ENCODE results near the gene ATG16L2. TPM values are rescaled to one million over a fixed set of nuclear protein-coding genes. Genes with fewer than 3 reads are reported as not detected.
A peak's percentile ranks its signal among the peaks of the same experiment; 100 is the strongest.

ATG16L2 gene
- total RNA-seq, 1 experiment from 2014 or later = 17.5 TPM

DNA sequence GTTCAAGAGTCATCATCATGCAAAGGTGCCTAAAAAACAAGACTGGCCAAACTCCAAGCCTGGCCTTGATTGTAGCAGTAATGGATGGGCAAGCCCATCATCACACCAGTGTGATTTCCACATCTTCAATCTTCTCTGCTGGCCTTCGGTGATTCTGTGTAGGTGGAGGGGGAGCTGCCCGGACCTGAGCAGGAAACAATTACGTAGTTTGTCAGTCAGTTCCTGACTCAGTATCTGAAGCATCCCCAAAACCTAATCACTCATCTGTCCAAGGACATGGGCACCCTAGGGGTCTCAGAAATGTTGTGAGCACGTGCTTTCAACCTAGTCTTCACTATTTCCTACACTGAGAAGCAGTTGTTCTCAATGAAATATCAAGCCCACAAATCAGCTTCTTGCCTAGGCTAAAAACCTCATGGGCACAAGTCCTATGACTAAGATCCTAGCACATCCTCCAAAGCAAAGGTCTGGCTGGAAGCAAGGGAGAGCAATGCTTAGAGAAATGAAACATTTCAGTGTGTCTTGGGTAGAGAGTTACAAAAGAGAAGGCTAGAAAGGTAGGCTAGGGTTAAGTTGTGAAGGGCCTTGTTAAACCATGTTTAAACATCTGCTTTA, 24.6 kb downstream of the ATG16L2 start:
- Histone ChIP-seq H3K4me3 (no peak overlapping the region), H3K9me2 (ENCODE audit: insufficient read depth) (no peaks in the 10 kb centered on the region), H3K4me1 (replicated peaks; ENCODE audit: insufficient read depth) (peaks cover 8% of the 10 kb centered on the region), H3K27me3 (ENCODE audit: insufficient read depth, low read depth) (no peaks in the 10 kb centered on the region), H3K79me2 (ENCODE audit: low read depth) (no peaks in the 10 kb centered on the region), H3F3A (ENCODE audit: insufficient read depth, low read depth) (peaks cover 9% of the 10 kb centered on the region; the same call in 1 of the 2 replicates), H4K20me1 (ENCODE audit: insufficient read depth) (no peaks in the 10 kb centered on the region), H3K9me3 (ENCODE audit: insufficient read depth, low read depth) (no peaks in the 10 kb centered on the region), H3K27ac (no peak overlapping the region), H2AFZ (no peak overlapping the region), H3K4me2 (no peak overlapping the region), H3K36me3 (ENCODE audit: low read depth) (no peaks in the 10 kb centered on the region)
- no TSS peak for BruUV-seq (replicated peaks)
- no peak for TF ChIP-seq EZH2 (IDR thresholded peaks at IDR 0.05; ENCODE audit: low read depth)
- POLR2A ChIA-PET (ENCODE audit: unreplicated experiment) = no interaction called here
- CTCF ChIA-PET = no interaction called here
- intact Hi-C loops (cut with micrococcal nuclease; ENCODE audit: unreplicated experiment) = no loop called here
- DNase-seq = no peak

DNA sequence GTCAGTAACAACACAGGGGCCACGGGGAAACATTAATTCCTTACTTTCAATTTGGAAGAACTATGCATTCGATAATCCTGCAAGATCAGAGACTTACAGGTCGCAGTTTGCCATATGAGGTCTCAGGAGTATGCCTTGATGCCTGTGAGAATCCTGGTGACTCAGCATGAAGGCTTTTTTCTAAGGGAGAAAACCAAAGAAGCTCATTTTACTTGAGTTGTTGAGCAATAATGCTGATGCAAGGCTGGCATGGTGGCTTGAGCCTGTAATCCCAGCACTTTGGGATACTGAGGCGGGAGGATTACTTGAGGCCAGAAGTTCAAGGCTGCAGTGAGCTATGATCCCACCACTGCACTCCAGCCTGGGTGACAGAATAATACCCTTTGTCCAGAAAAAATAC, 26.6 kb downstream of the ATG16L2 start:
- CTCF ChIA-PET = interaction anchor here (0.5 to 1.8 kb wide), 3 partner anchors 116 to 448 kb away, joined by 3 to 7 read pairs (median 4); no protein-coding TSS in a partner anchor
- H3K9me2 ChIP-seq (ENCODE audit: insufficient read depth) = no peaks in the 10 kb centered on the region
- peak overlapping the region; percentile 49 for H3K27ac ChIP-seq
- H3K27me3 ChIP-seq (ENCODE audit: insufficient read depth, low read depth) = no peaks in the 10 kb centered on the region
- H3F3A ChIP-seq (ENCODE audit: insufficient read depth, low read depth) = peaks cover 9% of the 10 kb centered on the region; the same call in 1 of the 2 replicates
- peak in 1 of 2 experiments; percentile 62 for DNase-seq
- POLR2A ChIA-PET (ENCODE audit: unreplicated experiment) = no interaction called here
- H3K4me2 ChIP-seq = peak overlapping the region; percentile 26; the same call in 1 of the 2 replicates
- TF ChIP-seq, protein P1, sequence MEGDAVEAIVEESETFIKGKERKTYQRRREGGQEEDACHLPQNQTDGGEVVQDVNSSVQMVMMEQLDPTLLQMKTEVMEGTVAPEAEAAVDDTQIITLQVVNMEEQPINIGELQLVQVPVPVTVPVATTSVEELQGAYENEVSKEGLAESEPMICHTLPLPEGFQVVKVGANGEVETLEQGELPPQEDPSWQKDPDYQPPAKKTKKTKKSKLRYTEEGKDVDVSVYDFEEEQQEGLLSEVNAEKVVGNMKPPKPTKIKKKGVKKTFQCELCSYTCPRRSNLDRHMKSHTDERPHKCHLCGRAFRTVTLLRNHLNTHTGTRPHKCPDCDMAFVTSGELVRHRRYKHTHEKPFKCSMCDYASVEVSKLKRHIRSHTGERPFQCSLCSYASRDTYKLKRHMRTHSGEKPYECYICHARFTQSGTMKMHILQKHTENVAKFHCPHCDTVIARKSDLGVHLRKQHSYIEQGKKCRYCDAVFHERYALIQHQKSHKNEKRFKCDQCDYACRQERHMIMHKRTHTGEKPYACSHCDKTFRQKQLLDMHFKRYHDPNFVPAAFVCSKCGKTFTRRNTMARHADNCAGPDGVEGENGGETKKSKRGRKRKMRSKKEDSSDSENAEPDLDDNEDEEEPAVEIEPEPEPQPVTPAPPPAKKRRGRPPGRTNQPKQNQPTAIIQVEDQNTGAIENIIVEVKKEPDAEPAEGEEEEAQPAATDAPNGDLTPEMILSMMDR (conservative IDR thresholded peaks at IDR 0.05) = no peak
- TF ChIP-seq EZH2 (IDR thresholded peaks at IDR 0.05; ENCODE audit: low read depth) = no peak
- no peak overlapping the region for H2AFZ ChIP-seq
- BruUV-seq (replicated peaks) = no TSS peak
- intact Hi-C loops (cut with micrococcal nuclease; ENCODE audit: unreplicated experiment) = no loop called here
- H3K9me3 ChIP-seq (ENCODE audit: insufficient read depth, low read depth) = no peaks in the 10 kb centered on the region
- H3K79me2 ChIP-seq (ENCODE audit: low read depth) = no peaks in the 10 kb centered on the region
- H3K4me1 ChIP-seq (replicated peaks; ENCODE audit: insufficient read depth) = peaks cover 8% of the 10 kb centered on the region
- no peaks in the 10 kb centered on the region for H4K20me1 ChIP-seq (ENCODE audit: insufficient read depth)
- no peaks in the 10 kb centered on the region for H3K36me3 ChIP-seq (ENCODE audit: low read depth)
- no peak overlapping the region for H3K4me3 ChIP-seq

DNA sequence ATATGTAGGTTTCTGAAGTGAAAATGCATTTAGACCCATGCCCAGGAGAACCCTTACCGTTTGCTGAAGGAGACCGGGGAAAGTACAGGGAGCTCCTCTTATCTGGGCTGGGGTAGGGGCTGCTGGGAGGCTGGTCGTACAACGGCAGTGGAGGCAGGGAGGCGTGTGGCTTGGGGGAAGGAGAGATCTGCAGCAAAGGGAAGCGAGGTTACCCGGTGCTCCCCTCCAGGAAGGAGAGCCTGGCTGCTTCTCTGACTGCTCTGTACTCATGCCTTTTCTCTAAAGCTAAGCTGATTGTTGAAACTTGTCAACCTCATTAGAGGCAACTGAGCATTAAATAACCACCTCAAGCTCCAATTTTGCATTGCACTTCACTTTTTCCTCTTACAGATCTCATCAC, 27.2 kb downstream of the ATG16L2 start:
- Histone ChIP-seq H3K36me3 (ENCODE audit: low read depth) (no peaks in the 10 kb centered on the region), H4K20me1 (ENCODE audit: insufficient read depth) (no peaks in the 10 kb centered on the region), H3K4me2 (no peak overlapping the region), H3F3A (ENCODE audit: insufficient read depth, low read depth) (peaks cover 9% of the 10 kb centered on the region; the same call in 1 of the 2 replicates), H3K4me3 (no peak overlapping the region), H3K27ac (peak overlapping the region; percentile 49; the same call in 1 of the 2 replicates), H3K9me2 (ENCODE audit: insufficient read depth) (no peaks in the 10 kb centered on the region), H2AFZ (no peak overlapping the region), H3K27me3 (ENCODE audit: insufficient read depth, low read depth) (no peaks in the 10 kb centered on the region), H3K9me3 (ENCODE audit: insufficient read depth, low read depth) (no peaks in the 10 kb centered on the region), H3K4me1 (replicated peaks; ENCODE audit: insufficient read depth) (peaks cover 8% of the 10 kb centered on the region), H3K79me2 (ENCODE audit: low read depth) (no peaks in the 10 kb centered on the region)
- ChIA-PET POLR2A (ENCODE audit: unreplicated experiment) (no interaction called here), CTCF (interaction anchor here (0.7 to 1.8 kb wide), 3 partner anchors 13 to 336 kb away, joined by 3 to 4 read pairs (median 3); no protein-coding TSS in a partner anchor)
- intact Hi-C loops (cut with micrococcal nuclease; ENCODE audit: unreplicated experiment) = no loop called here
- no peak for DNase-seq
- no TSS peak for BruUV-seq (replicated peaks)
- TF ChIP-seq EZH2 (IDR thresholded peaks at IDR 0.05; ENCODE audit: low read depth) = no peak
- TF ChIP-seq, protein P1 (conservative IDR thresholded peaks at IDR 0.05) = no peak
